Neural cell (in vitro differentiated cells): ENCODE measurements around the gene MARK3. TPM values are rescaled to one million over a fixed set of nuclear protein-coding genes. Genes with fewer than 3 reads are reported as not detected.

Experiments
- H2AFZ ChIP-seq: fragments of 200-600, 300-800 bp; sonication (generic), shearing (Covaris generic); 2 replicates; pipeline ENCODE4 v1.6.0; 2014; ENCODE audit warnings: low read depth, mild to moderate bottlenecking, antibody characterized with exemption, low read length, moderate library complexity
- H3F3A ChIP-seq: fragments of 200-600 bp; shearing (Covaris generic); 2 replicates; pipeline ENCODE4 v1.6.1; 2016; ENCODE audit warnings: mild to moderate bottlenecking, moderate library complexity, mixed read lengths, antibody characterized with exemption, low read length; ENCODE audit not compliant: insufficient read depth, poor library complexity, severe bottlenecking
- H3K27ac ChIP-seq: fragments of 200-600, 300-800 bp; sonication (generic), shearing (Covaris generic); 2 replicates; pipeline ENCODE4 v1.5.1; 2014; ENCODE audit warnings: mild to moderate bottlenecking, low read length, moderate library complexity
- H3K27me3 ChIP-seq: fragments of 300-800, 200-600 bp; sonication (generic), shearing (Covaris generic); 2 replicates; pipeline ENCODE4 v1.6.0; 2014; ENCODE audit warnings: mild to moderate bottlenecking, low read depth, low read length, moderate library complexity; ENCODE audit not compliant: insufficient read depth
- H3K36me3 ChIP-seq: fragments of 300-800, 200-600 bp; sonication (generic), shearing (Covaris generic); 2 replicates; pipeline ENCODE4 v1.5.1; 2014; ENCODE audit warnings: mild to moderate bottlenecking, antibody characterized with exemption, low read length, moderate library complexity; ENCODE audit not compliant: insufficient read depth
- H3K4me2 ChIP-seq: fragments of 300-800, 200-600 bp; sonication (generic), shearing (Covaris generic); 2 replicates; pipeline ENCODE4 v1.6.0; 2014; ENCODE audit warnings: mild to moderate bottlenecking, low read length
- H3K4me3 ChIP-seq: fragments of 300-800, 200-600 bp; sonication (generic), shearing (Covaris generic); 2 replicates; pipeline ENCODE4 v1.5.1; 2014; ENCODE audit warnings: mild to moderate bottlenecking, low read length, moderate library complexity
- H3K79me2 ChIP-seq: fragments of 200-600 bp; shearing (Covaris generic); replicated peaks from 2 replicates; pipeline ENCODE4 v1.6.0; 2014; ENCODE audit warnings: mild to moderate bottlenecking, low read length, moderate library complexity; ENCODE audit not compliant: insufficient read depth
- H3K9ac ChIP-seq: fragments of 300-800, 200-600 bp; sonication (generic), shearing (Covaris generic); 2 replicates; pipeline ENCODE4 v1.6.1; 2016; ENCODE audit warnings: mild to moderate bottlenecking, low read length, mixed read lengths
- H3K9me2 ChIP-seq: fragments of 200-600 bp; shearing (Covaris generic); 2 replicates; pipeline ENCODE4 v1.6.1; 2016; ENCODE audit warnings: mild to moderate bottlenecking, low read length, mixed read lengths; ENCODE audit not compliant: insufficient read depth
- H3K9me3 ChIP-seq: fragments of 200-600, 300-800 bp; sonication (generic), shearing (Covaris generic); 2 replicates; pipeline ENCODE4 v1.6.1; 2016; ENCODE audit warnings: mild to moderate bottlenecking, mixed run types, low read length, moderate library complexity, mixed read lengths
- H4K20me1 ChIP-seq: fragments of 200-600 bp; shearing (Covaris generic); 2 replicates; pipeline ENCODE4 v1.6.1; 2016; ENCODE audit warnings: mild to moderate bottlenecking, mixed run types; ENCODE audit not compliant: insufficient read depth
- EP300 ChIP-seq: fragments of 450-650 bp; conservative IDR thresholded peaks from 2 replicates; pipeline ENCODE4 v1.6.1; 2014; ENCODE audit warnings: antibody characterized with exemption, mild to moderate bottlenecking, moderate library complexity; ENCODE audit not compliant: poor library complexity, severe bottlenecking
- EZH2 ChIP-seq: fragments of 200-600, 300-800 bp; shearing (Covaris generic), sonication (generic); IDR thresholded peaks from 2 replicates; pipeline ENCODE4 v1.6.1; 2014; ENCODE audit warnings: antibody characterized with exemption, low read length, borderline replicate concordance, mild to moderate bottlenecking; ENCODE audit not compliant: insufficient read depth, poor library complexity, severe bottlenecking
- MXI1 ChIP-seq: fragments of 450-650 bp; conservative IDR thresholded peaks from 2 replicates; pipeline ENCODE4 v1.6.1; 2014; ENCODE audit warnings: antibody characterized with exemption, mild to moderate bottlenecking; ENCODE audit not compliant: poor library complexity, severe bottlenecking
- POLR2AphosphoS5 ChIP-seq: IDR thresholded peaks from 2 replicates; pipeline ENCODE4 v1.6.1; 2012
- RAD21 ChIP-seq: fragments of 450-650 bp; conservative IDR thresholded peaks from 2 replicates; pipeline ENCODE4 v1.6.1; 2014; ENCODE audit warnings: antibody characterized with exemption, mild to moderate bottlenecking, moderate library complexity
- SMC3 ChIP-seq: fragments of 450-650 bp; conservative IDR thresholded peaks from 2 replicates; pipeline ENCODE4 v1.6.1; 2014; ENCODE audit warnings: antibody characterized with exemption, mild to moderate bottlenecking, moderate library complexity; ENCODE audit not compliant: poor library complexity
- TAF1 ChIP-seq: IDR thresholded peaks from 2 replicates; pipeline ENCODE4 v1.6.1; 2012; ENCODE audit warnings: low read depth
- polyA plus RNA-seq: library from polyadenylated mRNA; depleted of rRNA; stranded (reverse); fragments of >200 nt; gene quantifications from 2 replicates; pipeline ENCODE4 v1.2.3, GENCODE V29; 2014
- TF ChIP-seq, protein P1 (sequence below): IDR thresholded peaks from 2 replicates; pipeline ENCODE4 v1.6.1; 2012; ENCODE audit warnings: borderline replicate concordance
- TF ChIP-seq, protein P2 (sequence below): fragments of 450-650 bp; IDR thresholded peaks from 2 replicates; pipeline ENCODE4 v1.5.1; 2014; ENCODE audit warnings: antibody characterized with exemption, mild to moderate bottlenecking, moderate library complexity; ENCODE audit not compliant: poor library complexity, severe bottlenecking

MARK3 gene
- polyA plus RNA-seq, 1 donor from 2014 or later: 158 TPM

DNA sequence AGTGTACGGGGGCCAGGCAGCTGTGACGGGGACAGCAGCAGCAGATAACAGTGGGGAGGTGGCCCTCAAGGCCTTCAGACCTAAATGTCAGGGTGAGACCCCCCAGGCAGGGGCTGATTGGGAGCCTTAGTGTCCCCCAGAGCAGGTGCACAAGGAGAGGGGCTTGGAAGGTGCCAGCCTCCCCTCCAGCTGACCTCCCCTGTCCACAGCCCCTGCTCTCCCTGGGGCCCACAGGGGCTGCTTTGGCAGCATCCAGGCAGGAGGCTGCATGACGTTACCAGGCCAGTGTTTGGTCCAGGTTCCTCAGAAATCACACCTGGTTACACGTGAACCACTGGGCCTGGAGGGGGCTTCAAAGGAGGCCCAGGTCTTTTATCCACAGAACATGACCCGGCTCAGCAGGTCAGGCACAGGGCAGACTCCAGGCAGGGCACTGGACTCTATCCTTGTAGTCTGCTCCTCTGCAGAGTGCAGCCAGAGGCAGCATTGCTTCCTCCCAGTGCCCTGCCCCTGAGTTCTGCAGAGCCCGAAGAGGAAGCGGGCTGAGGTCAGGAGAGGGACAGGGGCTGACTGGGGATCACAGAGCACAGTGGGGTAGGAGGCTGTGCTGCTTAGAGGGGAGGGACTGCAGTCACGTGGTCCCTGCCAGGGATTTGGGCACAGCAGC lies 141.2 kb downstream of the MARK3 start:
- H3K9me2 ChIP-seq: no peaks in the 10 kb centered on the region
- TF ChIP-seq SMC3 (no peak), POLR2AphosphoS5 (no peak), MXI1 (no peak)
- TF ChIP-seq, protein P1, sequence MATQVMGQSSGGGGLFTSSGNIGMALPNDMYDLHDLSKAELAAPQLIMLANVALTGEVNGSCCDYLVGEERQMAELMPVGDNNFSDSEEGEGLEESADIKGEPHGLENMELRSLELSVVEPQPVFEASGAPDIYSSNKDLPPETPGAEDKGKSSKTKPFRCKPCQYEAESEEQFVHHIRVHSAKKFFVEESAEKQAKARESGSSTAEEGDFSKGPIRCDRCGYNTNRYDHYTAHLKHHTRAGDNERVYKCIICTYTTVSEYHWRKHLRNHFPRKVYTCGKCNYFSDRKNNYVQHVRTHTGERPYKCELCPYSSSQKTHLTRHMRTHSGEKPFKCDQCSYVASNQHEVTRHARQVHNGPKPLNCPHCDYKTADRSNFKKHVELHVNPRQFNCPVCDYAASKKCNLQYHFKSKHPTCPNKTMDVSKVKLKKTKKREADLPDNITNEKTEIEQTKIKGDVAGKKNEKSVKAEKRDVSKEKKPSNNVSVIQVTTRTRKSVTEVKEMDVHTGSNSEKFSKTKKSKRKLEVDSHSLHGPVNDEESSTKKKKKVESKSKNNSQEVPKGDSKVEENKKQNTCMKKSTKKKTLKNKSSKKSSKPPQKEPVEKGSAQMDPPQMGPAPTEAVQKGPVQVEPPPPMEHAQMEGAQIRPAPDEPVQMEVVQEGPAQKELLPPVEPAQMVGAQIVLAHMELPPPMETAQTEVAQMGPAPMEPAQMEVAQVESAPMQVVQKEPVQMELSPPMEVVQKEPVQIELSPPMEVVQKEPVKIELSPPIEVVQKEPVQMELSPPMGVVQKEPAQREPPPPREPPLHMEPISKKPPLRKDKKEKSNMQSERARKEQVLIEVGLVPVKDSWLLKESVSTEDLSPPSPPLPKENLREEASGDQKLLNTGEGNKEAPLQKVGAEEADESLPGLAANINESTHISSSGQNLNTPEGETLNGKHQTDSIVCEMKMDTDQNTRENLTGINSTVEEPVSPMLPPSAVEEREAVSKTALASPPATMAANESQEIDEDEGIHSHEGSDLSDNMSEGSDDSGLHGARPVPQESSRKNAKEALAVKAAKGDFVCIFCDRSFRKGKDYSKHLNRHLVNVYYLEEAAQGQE: no peak
- TF ChIP-seq, protein P2, sequence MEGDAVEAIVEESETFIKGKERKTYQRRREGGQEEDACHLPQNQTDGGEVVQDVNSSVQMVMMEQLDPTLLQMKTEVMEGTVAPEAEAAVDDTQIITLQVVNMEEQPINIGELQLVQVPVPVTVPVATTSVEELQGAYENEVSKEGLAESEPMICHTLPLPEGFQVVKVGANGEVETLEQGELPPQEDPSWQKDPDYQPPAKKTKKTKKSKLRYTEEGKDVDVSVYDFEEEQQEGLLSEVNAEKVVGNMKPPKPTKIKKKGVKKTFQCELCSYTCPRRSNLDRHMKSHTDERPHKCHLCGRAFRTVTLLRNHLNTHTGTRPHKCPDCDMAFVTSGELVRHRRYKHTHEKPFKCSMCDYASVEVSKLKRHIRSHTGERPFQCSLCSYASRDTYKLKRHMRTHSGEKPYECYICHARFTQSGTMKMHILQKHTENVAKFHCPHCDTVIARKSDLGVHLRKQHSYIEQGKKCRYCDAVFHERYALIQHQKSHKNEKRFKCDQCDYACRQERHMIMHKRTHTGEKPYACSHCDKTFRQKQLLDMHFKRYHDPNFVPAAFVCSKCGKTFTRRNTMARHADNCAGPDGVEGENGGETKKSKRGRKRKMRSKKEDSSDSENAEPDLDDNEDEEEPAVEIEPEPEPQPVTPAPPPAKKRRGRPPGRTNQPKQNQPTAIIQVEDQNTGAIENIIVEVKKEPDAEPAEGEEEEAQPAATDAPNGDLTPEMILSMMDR: no peak
- H3K9me3 ChIP-seq: no peaks in the 10 kb centered on the region
- no peak overlapping the region for H3K27ac ChIP-seq
- H4K20me1 ChIP-seq: no peaks in the 10 kb centered on the region
- no peak overlapping the region for H3K9ac ChIP-seq
- no peak overlapping the region for H2AFZ ChIP-seq
- no peaks in the 10 kb centered on the region for H3F3A ChIP-seq
- no peaks in the 10 kb centered on the region for H3K36me3 ChIP-seq
- no peaks in the 10 kb centered on the region for H3K27me3 ChIP-seq
- H3K4me3 ChIP-seq: no peak overlapping the region
- H3K4me2 ChIP-seq: no peak overlapping the region
- peaks cover 19% of the 10 kb centered on the region for H3K79me2 ChIP-seq

DNA sequence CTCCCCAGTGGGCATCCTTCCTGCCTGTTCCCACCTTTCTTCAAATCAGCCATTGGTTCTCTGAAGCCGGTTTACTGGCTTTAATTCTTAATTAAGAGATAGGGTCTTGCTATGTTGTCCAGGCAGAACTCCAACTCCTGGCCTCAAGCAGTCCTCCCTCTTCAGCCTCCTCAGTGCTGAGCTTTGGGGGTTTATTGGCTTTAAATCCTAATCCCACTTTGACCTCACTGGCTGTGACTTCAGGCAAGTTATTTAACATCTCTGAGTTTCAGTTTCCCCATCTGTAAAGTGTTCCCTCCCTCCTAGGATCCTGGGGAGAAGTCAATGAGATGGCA lies 141.7 kb downstream of the MARK3 start:
- Histone ChIP-seq H3K79me2 (peaks cover 19% of the 10 kb centered on the region), H3K27me3 (no peaks in the 10 kb centered on the region), H4K20me1 (no peaks in the 10 kb centered on the region), H3K9me3 (no peaks in the 10 kb centered on the region), H3K4me3 (no peak overlapping the region), H3K27ac (no peak overlapping the region), H3K36me3 (no peaks in the 10 kb centered on the region), H3F3A (no peaks in the 10 kb centered on the region), H3K4me2 (no peak overlapping the region), H2AFZ (no peak overlapping the region), H3K9me2 (no peaks in the 10 kb centered on the region), H3K9ac (no peak overlapping the region)
- TF ChIP-seq RAD21: no peak
- TF ChIP-seq SMC3: no peak
- no peak for TF ChIP-seq TAF1
- TF ChIP-seq MXI1: no peak
- TF ChIP-seq EP300: no peak
- TF ChIP-seq, protein P2: no peak
- TF ChIP-seq, protein P1: no peak
- TF ChIP-seq EZH2: no peak
- no peak for TF ChIP-seq POLR2AphosphoS5
